Smooth muscle cell (in vitro differentiated cells): ENCODE results near the gene SERAC1. TPM values are rescaled to one million over a fixed set of nuclear protein-coding genes. Genes with fewer than 3 reads are reported as not detected.

Source experiments
- DNase-seq: peaks from one replicate; lab custom pipeline; 2025; ENCODE audit not compliant: unreplicated experiment; lab: John Stamatoyannopoulos, UW
- H2AFZ ChIP-seq: fragments of 200-600 bp; sonication (generic); 2 replicates; pipeline ENCODE4 v1.6.0; 2016; ENCODE audit warnings: antibody characterized with exemption, low read depth, mild to moderate bottlenecking
- H3F3A ChIP-seq: fragments of 200-600 bp; sonication (generic); 2 replicates; pipeline ENCODE4 v1.6.0; 2017; ENCODE audit warnings: antibody characterized with exemption, low read depth
- H3K27ac ChIP-seq: fragments of 200-600 bp; sonication (generic); 2 replicates; pipeline ENCODE4 v1.5.1; 2016; ENCODE audit warnings: low read depth, mild to moderate bottlenecking
- H3K27me3 ChIP-seq: fragments of 200-600 bp; sonication (generic); 2 replicates; pipeline ENCODE4 v1.6.1; 2016; ENCODE audit warnings: low read depth, mild to moderate bottlenecking
- H3K36me3 ChIP-seq: fragments of 200-600 bp; sonication (generic); 2 replicates; pipeline ENCODE4 v1.5.1; 2016; ENCODE audit warnings: low read depth
- H3K4me1 ChIP-seq: fragments of 200-600 bp; sonication (generic); 2 replicates; pipeline ENCODE4 v1.5.1; 2016; ENCODE audit warnings: low read depth
- H3K4me2 ChIP-seq: fragments of 200-600 bp; sonication (generic); 2 replicates; pipeline ENCODE4 v1.6.0; 2016; ENCODE audit warnings: mild to moderate bottlenecking
- H3K4me3 ChIP-seq: fragments of 200-600 bp; sonication (generic); 2 replicates; pipeline ENCODE4 v1.5.1; 2016; ENCODE audit warnings: mild to moderate bottlenecking
- H3K79me2 ChIP-seq: fragments of 200-600 bp; sonication (generic); 2 replicates; pipeline ENCODE4 v1.6.0; 2016; ENCODE audit warnings: low read depth, mild to moderate bottlenecking
- H3K9ac ChIP-seq: fragments of 200-600 bp; sonication (generic); 2 replicates; pipeline ENCODE4 v1.6.0; 2016; ENCODE audit warnings: low read depth
- H3K9me3 ChIP-seq: fragments of 200-600 bp; sonication (generic); replicated peaks from 2 replicates; pipeline ENCODE4 v1.5.1; 2016; ENCODE audit warnings: low read depth
- H4K20me1 ChIP-seq: fragments of 200-600 bp; sonication (generic); 2 replicates; pipeline ENCODE4 v1.6.0; 2016; ENCODE audit warnings: low read depth
- CTCF ChIP-seq: fragments of 200-600 bp; sonication (generic); IDR thresholded peaks from 2 replicates; pipeline ENCODE4 v1.5.1; 2017; ENCODE audit warnings: borderline replicate concordance, mild to moderate bottlenecking, antibody characterized with exemption; ENCODE audit not compliant: insufficient read depth, poor library complexity, severe bottlenecking
- WGBS: methylation state at CpG from one replicate; pipeline ENCODE4 v1.1.7; 2016; ENCODE audit warnings: low lambda C conversion rate; 5-methylcytosine and 5-hydroxymethylcytosine counted together
- polyA plus RNA-seq: library from polyadenylated mRNA; unstranded; fragments of >200 nt; fragmentation: Nextera tagmentation; extraction: Ambion mirVana; gene quantifications from 2 replicates; pipeline ENCODE4 v1.2.1, GENCODE V29; 2016
- total RNA-seq: library from RNA; depleted of rRNA; stranded (reverse); fragments of >200 nt; gene quantifications from 2 replicates; pipeline ENCODE4 v1.2.3, GENCODE V29; 2014

The SERAC1 gene
- total and polyA plus RNA-seq, 2 experiments from 2014 or later = 2.6 to 5.6 TPM

GRCh38 chr6:158104696-158105095 is 63.4 kb downstream of the SERAC1 start:
- H4K20me1 ChIP-seq = no peaks in the 10 kb centered on the region
- DNase-seq = no peak
- H3K9me3 ChIP-seq = no peaks in the 10 kb centered on the region
- H2AFZ ChIP-seq = no peak overlapping the region
- H3K9ac ChIP-seq = no peak overlapping the region
- H3K4me1 ChIP-seq = no peaks in the 10 kb centered on the region
- H3K27me3 ChIP-seq = no peaks in the 10 kb centered on the region
- H3K27ac ChIP-seq = no peak overlapping the region
- 94% methylated on average over 2 of the region's 2 CpGs for WGBS
- TF ChIP-seq CTCF = no peak
- no peak overlapping the region for H3K4me2 ChIP-seq
- H3K79me2 ChIP-seq = no peaks in the 10 kb centered on the region
- H3K4me3 ChIP-seq = no peak overlapping the region
- no peaks in the 10 kb centered on the region for H3F3A ChIP-seq
- no peaks in the 10 kb centered on the region for H3K36me3 ChIP-seq

- H3K27me3 ChIP-seq = no peaks in the 10 kb centered on the region
- WGBS = 97% methylated on average over 4 of the region's 4 CpGs
- H3K79me2 ChIP-seq = no peaks in the 10 kb centered on the region
These were observed 64.8 kb downstream of the SERAC1 start for GRCh38 chr6:158103228-158103627.

GRCh38 chr6:158095671-158096070 is 72.4 kb downstream of the SERAC1 start:
- H3K4me2 ChIP-seq = no peak overlapping the region
- no peak overlapping the region for H3K27ac ChIP-seq
- no peak overlapping the region for H3K4me3 ChIP-seq
- no peaks in the 10 kb centered on the region for H4K20me1 ChIP-seq
- no peaks in the 10 kb centered on the region for H3K4me1 ChIP-seq
- DNase-seq = no peak
- H3K36me3 ChIP-seq = peaks cover 13% of the 10 kb centered on the region
- H3K79me2 ChIP-seq = no peaks in the 10 kb centered on the region
- H3K27me3 ChIP-seq = no peaks in the 10 kb centered on the region
- H2AFZ ChIP-seq = no peak overlapping the region
- WGBS = 96% methylated on average over 15 of the region's 15 CpGs
- H3K9me3 ChIP-seq = no peaks in the 10 kb centered on the region
- H3K9ac ChIP-seq = no peak overlapping the region
- H3F3A ChIP-seq = no peaks in the 10 kb centered on the region
- no peak for TF ChIP-seq CTCF

More at GRCh38 chr6:158103228-158103627, 64.8 kb downstream of the SERAC1 start:
- no peaks in the 10 kb centered on the region for H3K9me3 ChIP-seq
- TF ChIP-seq CTCF = no peak
- no peak overlapping the region for H3K4me3 ChIP-seq
- DNase-seq = no peak
- no peak overlapping the region for H3K9ac ChIP-seq
- no peaks in the 10 kb centered on the region for H3F3A ChIP-seq
- H2AFZ ChIP-seq = no peak overlapping the region
- no peak overlapping the region for H3K27ac ChIP-seq
- H3K4me2 ChIP-seq = no peak overlapping the region
- H3K4me1 ChIP-seq = no peaks in the 10 kb centered on the region
- H3K36me3 ChIP-seq = no peaks in the 10 kb centered on the region
- H4K20me1 ChIP-seq = no peaks in the 10 kb centered on the region

GRCh38 chr6:158095031-158095430 is 73.0 kb downstream of the SERAC1 start:
- Histone ChIP-seq H3F3A (no peaks in the 10 kb centered on the region), H3K27me3 (no peaks in the 10 kb centered on the region), H3K9ac (no peak overlapping the region), H3K27ac (no peak overlapping the region), H4K20me1 (no peaks in the 10 kb centered on the region), H3K4me1 (no peaks in the 10 kb centered on the region), H3K4me3 (no peak overlapping the region), H3K9me3 (no peaks in the 10 kb centered on the region), H3K36me3 (peaks cover 13% of the 10 kb centered on the region), H2AFZ (no peak overlapping the region), H3K4me2 (no peak overlapping the region), H3K79me2 (no peaks in the 10 kb centered on the region)
- TF ChIP-seq CTCF = no peak
- no peak for DNase-seq
- 97% methylated on average over 6 of the region's 6 CpGs for WGBS
